GM12892 (cell line): ENCODE results near the gene TTC39B.

Experiments
- POLR2A ChIP-seq: IDR thresholded peaks from 2 replicates; pipeline ENCODE4 v1.6.1; 2011; ENCODE audit warnings: low read depth, low read length, control low read depth
- POLR2AphosphoS5 ChIP-seq: IDR thresholded peaks from 2 replicates; pipeline ENCODE4 v1.6.1; 2011; ENCODE audit warnings: low read depth, low read length, control low read depth
- TAF1 ChIP-seq: IDR thresholded peaks from 2 replicates; pipeline ENCODE4 v1.6.1; 2011; ENCODE audit warnings: low read depth, mild to moderate bottlenecking, control low read depth, low read length, borderline replicate concordance

DNA sequence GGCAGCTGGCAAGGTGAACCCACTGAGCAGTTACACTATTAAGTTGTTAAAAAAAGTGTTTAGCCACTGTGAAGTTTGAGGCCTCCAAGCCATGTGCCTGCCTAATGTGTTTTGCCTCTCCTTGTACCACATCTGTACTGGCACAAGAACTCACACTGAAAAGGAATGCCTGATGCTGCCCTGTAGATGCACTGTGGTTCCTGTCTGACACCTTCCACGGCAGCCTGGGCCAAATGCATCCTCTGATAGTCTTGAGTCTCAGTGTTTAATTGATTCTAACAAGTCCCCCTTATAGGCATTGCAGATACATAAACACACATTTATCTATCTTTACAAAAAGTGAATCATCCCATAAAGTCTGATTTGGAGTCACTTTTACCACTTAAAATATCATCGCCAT is 169.9 kb downstream of the TTC39B start:
- TF ChIP-seq POLR2AphosphoS5 (no peak), POLR2A (no peak), TAF1 (no peak)
